IMR-90 (cell line): ENCODE data around the gene RPS6KA2. TPM values are rescaled to one million over a fixed set of nuclear protein-coding genes. Genes with fewer than 3 reads are reported as not detected.
A peak's percentile ranks its signal among the peaks of the same experiment; 100 is the strongest.

Experiments
- ATAC-seq: fragments of 200-7000 bp; cut with Tn5 transposase; 2 replicates; pipeline ENCODE4 v1.9.1; 2020; ENCODE audit warnings: low read depth, mild to moderate bottlenecking, moderate library complexity
- BruUV-seq: library from RNA; stranded (reverse); fragments of 400-500 nt; replicated peaks from 2 replicates; lab custom pipeline; 2021; lab: Mats Ljungman, UMichigan
- CTCF ChIA-PET: fragments of 300-600 bp; formaldehyde crosslinking; extraction: SDS; loops from one replicate; lab custom pipeline; 2021; ENCODE audit warnings: antibody characterized with exemption; lab: Yijun Ruan, JAX
- POLR2A ChIA-PET: fragments of 300-600 bp; sonication (Branson Sonifier 250); formaldehyde crosslinking; loops from one replicate; lab custom pipeline; 2022; ENCODE audit warnings: antibody characterized with exemption; ENCODE audit not compliant: unreplicated experiment; lab: Charles Lee
- DNase-seq: peaks from one replicate; pipeline ENCODE4 v3.0.0; 2013
- H2AFZ ChIP-seq: replicated peaks from 2 replicates; pipeline ENCODE3; 2013; ENCODE audit warnings: low read length, mild to moderate bottlenecking; ENCODE audit not compliant: poor library complexity
- H2AK5ac ChIP-seq: 2 replicates; pipeline ENCODE4 v1.6.1; 2013; ENCODE audit warnings: low read depth, low read length, inconsistent platforms
- H2AK9ac ChIP-seq: replicated peaks from 2 replicates; pipeline ENCODE3; 2013; ENCODE audit warnings: mild to moderate bottlenecking, low read depth, low read length, moderate library complexity; ENCODE audit not compliant: poor library complexity
- H2BK120ac ChIP-seq: 2 replicates; pipeline ENCODE4 v1.6.1; 2013; ENCODE audit warnings: low read depth, low read length, inconsistent platforms
- H2BK15ac ChIP-seq: 3 replicates; pipeline ENCODE4 v1.6.1; 2013; ENCODE audit warnings: low read depth, low read length, inconsistent platforms
- H2BK20ac ChIP-seq: 2 replicates; pipeline ENCODE4 v1.6.1; 2013; ENCODE audit warnings: low read depth, mild to moderate bottlenecking, inconsistent platforms, low read length, moderate library complexity
- H2BK5ac ChIP-seq: 2 replicates; pipeline ENCODE4 v1.6.1; 2013; ENCODE audit warnings: mild to moderate bottlenecking, low read depth, low read length, inconsistent platforms; ENCODE audit not compliant: poor library complexity, severe bottlenecking
- H3K14ac ChIP-seq: replicated peaks from 2 replicates; pipeline ENCODE4 v1.6.1; 2013; ENCODE audit warnings: low read depth, low read length, inconsistent platforms
- H3K18ac ChIP-seq: 2 replicates; pipeline ENCODE4 v1.6.1; 2013; ENCODE audit warnings: low read depth, low read length, control low read depth
- H3K23ac ChIP-seq: 2 replicates; pipeline ENCODE4 v1.6.1; 2013; ENCODE audit warnings: low read depth, low read length, inconsistent platforms
- H3K27ac ChIP-seq: 2 replicates; pipeline ENCODE4 v1.5.1; 2013; ENCODE audit warnings: mild to moderate bottlenecking, control low read depth, low read length; ENCODE audit not compliant: insufficient read depth
- H3K27me3 ChIP-seq: 2 replicates; pipeline ENCODE4 v1.6.1; 2013; ENCODE audit warnings: low read length; ENCODE audit not compliant: control insufficient read depth, insufficient read depth
- H3K36me3 ChIP-seq: 2 replicates; pipeline ENCODE4 v1.6.1; 2013; ENCODE audit warnings: low read length, mixed read lengths; ENCODE audit not compliant: control insufficient read depth, insufficient read depth
- H3K4ac ChIP-seq: 2 replicates; pipeline ENCODE4 v1.6.1; 2013; ENCODE audit warnings: low read depth, low read length, inconsistent platforms
- H3K4me1 ChIP-seq: 2 replicates; pipeline ENCODE4 v1.6.1; 2013; ENCODE audit warnings: low read length, mixed read lengths; ENCODE audit not compliant: control insufficient read depth, insufficient read depth
- H3K4me2 ChIP-seq: 2 replicates; pipeline ENCODE4 v1.6.1; 2013; ENCODE audit warnings: low read depth, mild to moderate bottlenecking, control low read depth, low read length, moderate library complexity
- H3K4me3 ChIP-seq: 2 replicates; pipeline ENCODE4 v1.5.1; 2013; ENCODE audit warnings: low read depth, mild to moderate bottlenecking, control low read depth, low read length, moderate library complexity; ENCODE audit not compliant: insufficient read depth
- H3K56ac ChIP-seq: 2 replicates; pipeline ENCODE4 v1.6.1; 2013; ENCODE audit warnings: low read length, inconsistent platforms; ENCODE audit not compliant: insufficient read depth; ENCODE audit errors: extremely low read depth
- H3K79me1 ChIP-seq, 2 experiments: 2 replicates each; pipeline ENCODE4 v1.6.1; 2013; ENCODE audit warnings: low read length in 2 of 2, inconsistent platforms in 1 of 2, low read depth in 1 of 2
- H3K9ac ChIP-seq: 2 replicates; pipeline ENCODE4 v1.6.1; 2013; ENCODE audit warnings: low read depth, low read length, control low read depth
- H3K9me1 ChIP-seq: 2 replicates; pipeline ENCODE4 v1.6.1; 2013; ENCODE audit warnings: low read length, inconsistent platforms; ENCODE audit not compliant: insufficient read depth
- H3K9me3 ChIP-seq: 2 replicates; pipeline ENCODE4 v1.6.1; 2013; ENCODE audit warnings: low read length; ENCODE audit not compliant: control insufficient read depth, insufficient read depth
- H4K20me1 ChIP-seq: 2 replicates; pipeline ENCODE4 v1.6.1; 2013; ENCODE audit warnings: low read length, inconsistent platforms; ENCODE audit not compliant: insufficient read depth
- H4K5ac ChIP-seq: 2 replicates; pipeline ENCODE4 v1.6.1; 2013; ENCODE audit warnings: mild to moderate bottlenecking, low read depth, low read length, control low read depth
- H4K8ac ChIP-seq, 2 experiments: 2 replicates each; pipeline ENCODE4 v1.6.1; 2013; ENCODE audit warnings: low read depth in 2 of 2, low read length in 2 of 2, control low read depth in 1 of 2, inconsistent platforms in 1 of 2
- H4K91ac ChIP-seq: 2 replicates; pipeline ENCODE4 v1.6.1; 2013; ENCODE audit warnings: low read depth, low read length, inconsistent platforms; ENCODE audit not compliant: insufficient read depth
- BHLHE40 ChIP-seq: fragments of 150-350 bp; IDR thresholded peaks from 2 replicates; pipeline ENCODE4 v1.6.1; 2016; ENCODE audit warnings: mild to moderate bottlenecking, low read depth, low read length
- CEBPB ChIP-seq: IDR thresholded peaks from 2 replicates; pipeline ENCODE4 v1.6.1; 2012; ENCODE audit warnings: low read depth, low read length, improper control_type of control experiment
- CHD1 ChIP-seq: IDR thresholded peaks from 2 replicates; pipeline ENCODE4 v1.6.1; 2012; ENCODE audit warnings: low read depth, low read length, improper control_type of control experiment
- CTCF ChIP-seq: conservative IDR thresholded peaks from 2 replicates; pipeline ENCODE4 v1.5.1; 2012; ENCODE audit warnings: mild to moderate bottlenecking, low read depth, low read length, improper control_type of control experiment
- MAZ ChIP-seq: IDR thresholded peaks from 2 replicates; pipeline ENCODE4 v1.6.1; 2012; ENCODE audit warnings: low read depth, mild to moderate bottlenecking, low read length, improper control_type of control experiment, moderate library complexity, borderline replicate concordance
- MXI1 ChIP-seq: IDR thresholded peaks from 2 replicates; pipeline ENCODE4 v1.6.1; 2012; ENCODE audit warnings: low read depth, mild to moderate bottlenecking, low read length, moderate library complexity, borderline replicate concordance
- NFE2L2 ChIP-seq: fragments of 150-350 bp; IDR thresholded peaks from 2 replicates; pipeline ENCODE4 v1.6.1; 2016; ENCODE audit warnings: low read depth, mild to moderate bottlenecking, low read length
- POLR2A ChIP-seq: IDR thresholded peaks from 2 replicates; pipeline ENCODE4 v1.6.1; 2012; ENCODE audit warnings: mild to moderate bottlenecking, low read depth, low read length
- RAD21 ChIP-seq: IDR thresholded peaks from 2 replicates; pipeline ENCODE4 v1.6.1; 2012; ENCODE audit warnings: low read length, improper control_type of control experiment
- RCOR1 ChIP-seq: IDR thresholded peaks from 2 replicates; pipeline ENCODE4 v1.6.1; 2012; ENCODE audit warnings: mild to moderate bottlenecking, low read length, improper control_type of control experiment; ENCODE audit not compliant: insufficient replicate concordance
- SMC3 ChIP-seq: fragments of 150-350 bp; IDR thresholded peaks from 2 replicates; pipeline ENCODE4 v1.6.1; 2016; ENCODE audit warnings: low read depth, mild to moderate bottlenecking, antibody characterized with exemption, low read length, moderate library complexity
- USF2 ChIP-seq: fragments of 150-350 bp; IDR thresholded peaks from 2 replicates; pipeline ENCODE4 v1.6.1; 2017; ENCODE audit warnings: mild to moderate bottlenecking, antibody characterized with exemption, low read length, low read depth
- WGBS, 2 experiments: methylation state at CpG; one replicate each; pipeline versions ENCODE4 v1.1.5 to v1.1.7; 2013; ENCODE audit warnings: missing lambda C conversion rate in 2 of 2; ENCODE audit not compliant: insufficient read length in 1 of 2; ENCODE audit errors: extremely low coverage in 2 of 2; 5-methylcytosine and 5-hydroxymethylcytosine counted together
- dilution Hi-C: fragments of 300-500 bp; cut with HindIII; formaldehyde crosslinking; loops from one replicate; pipeline ENCODE4 v1.14.3; 2018; ENCODE audit warnings: low sequenced_read_pairs; ENCODE audit not compliant: unreplicated experiment
- in situ Hi-C: fragments of 300-500 bp; cut with MboI; formaldehyde crosslinking; loops from 3 replicates; pipeline ENCODE4 v1.14.3; 2019; ENCODE audit warnings: low sequenced_read_pairs, inconsistent platforms, mixed read lengths
- intact Hi-C: fragments of 100-400 bp; cut with micrococcal nuclease; formaldehyde crosslinking; loops from 2 replicates; pipeline ENCODE4 v1.10.0; 2022
- polyA plus RNA-seq, 3 experiments: library from polyadenylated mRNA; depleted of rRNA; stranded (reverse); fragments of >200 nt; gene quantifications; 2 replicates each; pipeline ENCODE4 v1.2.3, GENCODE V29; 2012; ENCODE audit warnings: low replicate concordance in 1 of 3
- total RNA-seq: library from RNA; depleted of rRNA; stranded (reverse); fragments of >200 nt; gene quantifications from 2 replicates; pipeline ENCODE4 v1.2.3, GENCODE V29; 2012

Gene RPS6KA2
- total and polyA plus RNA-seq, 2 of the 4 experiments (the other 2 are of a cell fraction): 26.9 to 31.3 TPM

DNA sequence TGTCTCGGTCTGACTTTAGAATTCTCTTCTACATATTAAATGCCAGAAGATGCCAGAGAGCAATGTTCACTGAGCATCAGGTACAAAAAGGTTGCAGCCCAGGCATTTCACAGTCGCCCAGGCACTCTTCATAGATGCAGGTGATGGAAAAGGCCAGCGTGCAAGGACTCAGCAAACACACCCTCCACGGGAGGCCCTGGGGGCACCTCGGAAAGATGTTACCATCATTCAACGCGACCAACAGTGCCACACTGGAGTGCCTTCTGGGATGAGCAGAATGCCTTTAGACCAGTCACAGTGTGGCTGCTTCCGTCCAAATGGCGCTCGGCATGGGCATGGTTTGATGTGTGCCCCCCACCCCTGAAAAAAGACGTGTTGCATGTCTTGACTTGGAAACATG is 36.0 kb downstream of the RPS6KA2 start:
- Histone ChIP-seq H4K5ac (no peak overlapping the region), H2AK9ac (no peak overlapping the region), H3K27me3 (no peaks in the 10 kb centered on the region), H2BK120ac (no peak overlapping the region), H2BK5ac (no peak overlapping the region), H4K91ac (no peak overlapping the region), H4K8ac (no peak overlapping the region), H3K56ac (no peak overlapping the region), H3K79me1 (peaks cover 44 to 72% of the 10 kb centered on the region in 2 experiments), H3K36me3 (peaks cover 10% of the 10 kb centered on the region; the same call in 1 of the 2 replicates), H3K9me3 (no peaks in the 10 kb centered on the region), H3K9me1 (peaks cover 16% of the 10 kb centered on the region), H3K4me1 (peaks cover 35% of the 10 kb centered on the region), H3K4me3 (no peak overlapping the region), H3K4me2 (no peak overlapping the region), H2BK20ac (no peak overlapping the region), H3K18ac (no peak overlapping the region), H4K20me1 (peaks cover 29% of the 10 kb centered on the region; the same call in 1 of the 2 replicates), H3K9ac (no peak overlapping the region), H3K23ac (no peak overlapping the region), H3K4ac (no peak overlapping the region), H3K14ac (no peak overlapping the region), H2AK5ac (0 out of 2 replicates have a peak overlapping the region, but pooled peaks have one; percentile 8), H3K27ac (no peak overlapping the region), H2AFZ (no peak overlapping the region), H2BK15ac (no peak overlapping the region)
- POLR2A ChIA-PET: no interaction called here
- no peak for TF ChIP-seq MAZ
- no peak for TF ChIP-seq BHLHE40
- no peak for TF ChIP-seq MXI1
- no peak for TF ChIP-seq SMC3
- TF ChIP-seq POLR2A: no peak
- no peak for TF ChIP-seq CHD1
- TF ChIP-seq CTCF: no peak
- no peak for TF ChIP-seq RCOR1
- no peak for TF ChIP-seq NFE2L2
- TF ChIP-seq CEBPB: no peak
- no peak for TF ChIP-seq RAD21
- no peak for TF ChIP-seq USF2
- DNase-seq: no peak
- intact Hi-C loops: no loop called here
- no peak for ATAC-seq
- CTCF ChIA-PET: no interaction called here
- dilution Hi-C loops: no loop called here
- WGBS, 2 experiments: 97% methylated on average over 10 of the region's 11 CpGs; no CpG with 5 or more reads in 1 of the 2 experiments
- in situ Hi-C loops: no loop called here
- BruUV-seq: no TSS peak
